K562 (cell line): Measurements from ENCODE around the gene CALML6. TPM values are rescaled to one million over a fixed set of nuclear protein-coding genes. Genes with fewer than 3 reads are reported as not detected.
A peak's percentile ranks its signal among the peaks of the same experiment; 100 is the strongest.

Experiments used
- E2F1 ChIP-seq: sonication (generic); formaldehyde crosslinking; IDR thresholded peaks from 2 replicates; pipeline ENCODE4 v1.8.1; 2023; ENCODE audit warnings: mild to moderate bottlenecking, missing genetic modification reagents, moderate library complexity
- FOXK2 ChIP-seq, 2 experiments: fragments of 450-650 bp; IDR thresholded peaks in 1 of 2; conservative IDR thresholded peaks in 1 of 2; 2 replicates each; pipeline ENCODE4 v1.6.1; 2016; ENCODE audit warnings: low read depth in 2 of 2, mild to moderate bottlenecking in 1 of 2
- HDGF ChIP-seq: fragments of 450-650 bp; IDR thresholded peaks from 2 replicates; pipeline ENCODE4 v1.6.1; 2016
- HINFP ChIP-seq: fragments of 450-650 bp; conservative IDR thresholded peaks from 2 replicates; pipeline ENCODE4 v1.6.1; 2016; ENCODE audit warnings: missing genetic modification characterization, low read depth, mild to moderate bottlenecking, control low read depth, missing compliant biosample characterization
- HLTF ChIP-seq: fragments of 450-650 bp; IDR thresholded peaks from 2 replicates; pipeline ENCODE4 v1.6.1; 2016
- LCOR ChIP-seq: sonication (generic); formaldehyde crosslinking; IDR thresholded peaks from 2 replicates; pipeline ENCODE4 v1.8.0; 2022; ENCODE audit warnings: mild to moderate bottlenecking, missing genetic modification reagents
- MAFK ChIP-seq: IDR thresholded peaks from 2 replicates; pipeline ENCODE4 v1.6.1; 2011; ENCODE audit warnings: low read length, improper control_type of control experiment
- MBD2 ChIP-seq: sonication (generic); IDR thresholded peaks from 2 replicates; pipeline ENCODE4 v1.6.1; 2016; ENCODE audit warnings: low read depth, borderline replicate concordance
- NCOA2 ChIP-seq, 2 experiments: fragments of 450-650 bp; IDR thresholded peaks; 2 replicates each; pipeline ENCODE4 v1.6.1; 2018; ENCODE audit warnings: mild to moderate bottlenecking in 2 of 2, moderate library complexity in 1 of 2; ENCODE audit not compliant: partially characterized antibody in 2 of 2
- PRPF4 ChIP-seq: fragments of 200-400 bp; formaldehyde crosslinking; IDR thresholded peaks from one replicate; pipeline ENCODE4 v1.6.1; 2017; ENCODE audit warnings: low read length, low read depth, mild to moderate bottlenecking; ENCODE audit not compliant: insufficient read depth, poor library complexity, severe bottlenecking
- SNIP1 ChIP-seq: fragments of 450-650 bp; IDR thresholded peaks from 2 replicates; pipeline ENCODE4 v1.7.1; 2017; ENCODE audit warnings: low read depth, mild to moderate bottlenecking
- ZBTB49 ChIP-seq: sonication (generic); formaldehyde crosslinking; IDR thresholded peaks from 2 replicates; pipeline ENCODE4 v1.8.0; 2022; ENCODE audit warnings: missing genetic modification reagents, mild to moderate bottlenecking, borderline replicate concordance
- polyA plus RNA-seq, 8 experiments: library from polyadenylated mRNA; depleted of rRNA in 4 of 8; stranded (reverse) in 5 of 8; unstranded in 3 of 8; fragments of >200 nt; fragmentation: Nextera tagmentation in 2 of 8; fragmentation: Illumina TruSeq in 1 of 8; extraction: Ambion mirVana in 2 of 8; extraction: Trizol in 1 of 8; gene quantifications; 2 replicates each; pipeline versions ENCODE4 v1.2.1 to v1.2.3, GENCODE V29; 2011 to 2014; ENCODE audit warnings: inconsistent platforms in 1 of 8, missing spikeins in 1 of 8
- total RNA-seq, 7 experiments: library from RNA; depleted of rRNA in 6 of 7; stranded (reverse); fragments of >200 nt in 6 of 7; fragmentation: Illumina TruSeq in 2 of 7; extraction: Trizol in 2 of 7; gene quantifications; 2 replicates each; pipeline versions ENCODE4 v1.2.1 to v1.2.3, GENCODE V29; 2011 to 2021; ENCODE audit warnings: low replicate concordance in 1 of 7
- TF ChIP-seq, protein P1 (sequence below): fragments of 450-650 bp; formaldehyde crosslinking; IDR thresholded peaks from 2 replicates; pipeline ENCODE4 v1.4.0; 2020; ENCODE audit warnings: mild to moderate bottlenecking, moderate library complexity
- TF ChIP-seq, protein P2 (sequence below): fragments of 450-650 bp; formaldehyde crosslinking; IDR thresholded peaks from 2 replicates; pipeline ENCODE4 v1.4.0; 2022; ENCODE audit warnings: missing genetic modification characterization
- TF ChIP-seq, protein P3 (sequence below), 3 experiments: fragments of 200-800 bp in 1 of 3; sonication (Bioruptor generic) in 1 of 3; sonication (generic) in 1 of 3; formaldehyde crosslinking in 1 of 3; IDR thresholded peaks; 2 replicates each; pipeline versions ENCODE4 v1.6.1 to v1.8.0; 2016 to 2022; ENCODE audit warnings: mild to moderate bottlenecking in 2 of 3, missing compliant biosample characterization in 2 of 3, missing genetic modification characterization in 2 of 3, missing genetic modification reagents in 1 of 3

CALML6 gene
- total and polyA plus RNA-seq, 9 of the 15 experiments (the other 6 are each of a cell fraction or from before 2014, with no cell fraction given), result 0.14 TPM; not detected in 8

GRCh38 chr1:1959840-1960479 lies 44.9 kb downstream of the CALML6 start (continued):
- TF ChIP-seq ZBTB49 (CRISPR knock-in tag), result no peak
- TF ChIP-seq, protein P1, sequence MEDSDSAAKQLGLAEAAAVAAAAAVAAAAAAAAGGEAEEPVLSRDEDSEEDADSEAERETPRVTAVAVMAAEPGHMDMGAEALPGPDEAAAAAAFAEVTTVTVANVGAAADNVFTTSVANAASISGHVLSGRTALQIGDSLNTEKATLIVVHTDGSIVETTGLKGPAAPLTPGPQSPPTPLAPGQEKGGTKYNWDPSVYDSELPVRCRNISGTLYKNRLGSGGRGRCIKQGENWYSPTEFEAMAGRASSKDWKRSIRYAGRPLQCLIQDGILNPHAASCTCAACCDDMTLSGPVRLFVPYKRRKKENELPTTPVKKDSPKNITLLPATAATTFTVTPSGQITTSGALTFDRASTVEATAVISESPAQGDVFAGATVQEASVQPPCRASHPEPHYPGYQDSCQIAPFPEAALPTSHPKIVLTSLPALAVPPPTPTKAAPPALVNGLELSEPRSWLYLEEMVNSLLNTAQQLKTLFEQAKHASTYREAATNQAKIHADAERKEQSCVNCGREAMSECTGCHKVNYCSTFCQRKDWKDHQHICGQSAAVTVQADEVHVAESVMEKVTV, result peak; percentile 73
- no peak for TF ChIP-seq E2F1
- no peak for TF ChIP-seq HDGF
- TF ChIP-seq, protein P2, sequence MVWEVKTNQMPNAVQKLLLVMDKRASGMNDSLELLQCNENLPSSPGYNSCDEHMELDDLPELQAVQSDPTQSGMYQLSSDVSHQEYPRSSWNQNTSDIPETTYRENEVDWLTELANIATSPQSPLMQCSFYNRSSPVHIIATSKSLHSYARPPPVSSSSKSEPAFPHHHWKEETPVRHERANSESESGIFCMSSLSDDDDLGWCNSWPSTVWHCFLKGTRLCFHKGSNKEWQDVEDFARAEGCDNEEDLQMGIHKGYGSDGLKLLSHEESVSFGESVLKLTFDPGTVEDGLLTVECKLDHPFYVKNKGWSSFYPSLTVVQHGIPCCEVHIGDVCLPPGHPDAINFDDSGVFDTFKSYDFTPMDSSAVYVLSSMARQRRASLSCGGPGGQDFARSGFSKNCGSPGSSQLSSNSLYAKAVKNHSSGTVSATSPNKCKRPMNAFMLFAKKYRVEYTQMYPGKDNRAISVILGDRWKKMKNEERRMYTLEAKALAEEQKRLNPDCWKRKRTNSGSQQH (CRISPR knock-in tag), result no peak
- TF ChIP-seq FOXK2 (conservative IDR thresholded peaks at IDR 0.05 in 1 of 2, IDR thresholded peaks at IDR 0.05 in 1 of 2; ENCODE audit: low read depth in 2 of 2), result no peak
- TF ChIP-seq, protein P3, sequence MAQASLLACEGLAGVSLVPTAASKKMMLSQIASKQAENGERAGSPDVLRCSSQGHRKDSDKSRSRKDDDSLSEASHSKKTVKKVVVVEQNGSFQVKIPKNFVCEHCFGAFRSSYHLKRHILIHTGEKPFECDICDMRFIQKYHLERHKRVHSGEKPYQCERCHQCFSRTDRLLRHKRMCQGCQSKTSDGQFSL (CRISPR knock-in tag; IDR thresholded peaks at IDR 0.05), result no peak
- TF ChIP-seq, protein P3 (tag; IDR thresholded peaks at IDR 0.05), result no peak
- TF ChIP-seq MBD2, result no peak
- no peak for TF ChIP-seq PRPF4
- no peak for TF ChIP-seq HLTF
- TF ChIP-seq NCOA2 (IDR thresholded peaks at IDR 0.05; ENCODE audit: partially characterized antibody in 2 of 2), result no peak
- no peak for TF ChIP-seq SNIP1
- no peak for TF ChIP-seq HINFP
- no peak for TF ChIP-seq MAFK
- TF ChIP-seq LCOR (CRISPR knock-in tag), result no peak
